Mesendoderm (in vitro differentiated cells): Measurements from ENCODE around the gene SMU1.
"Not testable (repeated sequence)": the region's sequence is repeated elsewhere in the genome, so short reads cannot be mapped to it uniquely, and the experiment has no call there.

Source experiments
- DNase-seq: peaks from one replicate; pipeline ENCODE4 v3.0.0; 2013
- H2AK5ac ChIP-seq: 2 replicates; pipeline ENCODE4 v1.6.1; 2013; ENCODE audit warnings: low read length, inconsistent platforms
- H2BK120ac ChIP-seq: 2 replicates; pipeline ENCODE4 v1.6.1; 2013; ENCODE audit warnings: low read depth, mild to moderate bottlenecking, low read length, moderate library complexity, mixed read lengths
- H2BK15ac ChIP-seq: replicated peaks from 2 replicates; pipeline ENCODE4 v1.6.1; 2013; ENCODE audit warnings: low read depth, mild to moderate bottlenecking, moderate library complexity
- H2BK5ac ChIP-seq: 2 replicates; pipeline ENCODE4 v1.6.1; 2013; ENCODE audit warnings: low read length, inconsistent platforms
- H3K18ac ChIP-seq: 2 replicates; pipeline ENCODE4 v1.6.1; 2013; ENCODE audit warnings: mild to moderate bottlenecking, low read length, mixed read lengths
- H3K23ac ChIP-seq: one replicate; pipeline ENCODE4 v1.6.1; 2013; ENCODE audit warnings: low read length
- H3K27ac ChIP-seq: 2 replicates; pipeline ENCODE4 v1.5.1; 2013; ENCODE audit warnings: low read depth, mild to moderate bottlenecking, inconsistent platforms, low read length, moderate library complexity
- H3K27me3 ChIP-seq: 2 replicates; pipeline ENCODE4 v1.6.1; 2013; ENCODE audit warnings: low read length, control low read depth, mild to moderate bottlenecking, inconsistent platforms; ENCODE audit not compliant: insufficient read depth, poor library complexity
- H3K36me3 ChIP-seq: 2 replicates; pipeline ENCODE4 v1.6.1; 2013; ENCODE audit warnings: low read length, inconsistent platforms; ENCODE audit not compliant: control insufficient read depth, insufficient read depth
- H3K4ac ChIP-seq: one replicate; pipeline ENCODE4 v1.6.1; 2013; ENCODE audit warnings: low read depth, mild to moderate bottlenecking, low read length, moderate library complexity
- H3K4me1 ChIP-seq: 2 replicates; pipeline ENCODE4 v1.6.1; 2013; ENCODE audit warnings: low read depth, low read length, inconsistent platforms; ENCODE audit not compliant: control insufficient read depth
- H3K4me2 ChIP-seq: 2 replicates; pipeline ENCODE4 v1.6.1; 2013; ENCODE audit warnings: low read length
- H3K4me3 ChIP-seq: 2 replicates; pipeline ENCODE4 v1.5.1; 2013; ENCODE audit warnings: mild to moderate bottlenecking, low read length
- H3K56ac ChIP-seq: one replicate; pipeline ENCODE4 v1.6.1; 2013; ENCODE audit warnings: low read length
- H3K79me1 ChIP-seq: 2 replicates; pipeline ENCODE4 v1.6.1; 2013; ENCODE audit warnings: low read length, inconsistent platforms
- H3K79me2 ChIP-seq: 2 replicates; pipeline ENCODE4 v1.6.1; 2013; ENCODE audit warnings: mild to moderate bottlenecking, low read length; ENCODE audit not compliant: control insufficient read depth, insufficient read depth
- H3K9ac ChIP-seq: 2 replicates; pipeline ENCODE4 v1.6.1; 2013; ENCODE audit warnings: low read length, inconsistent platforms
- H4K5ac ChIP-seq: one replicate; pipeline ENCODE4 v1.6.1; 2013; ENCODE audit warnings: low read length
- H4K8ac ChIP-seq: one replicate; pipeline ENCODE4 v1.6.1; 2013; ENCODE audit warnings: low read depth, mild to moderate bottlenecking, control low read depth, low read length, moderate library complexity
- WGBS: extraction: QIAGEN DNeasy Blood & Tissue Kit; methylation state at CpG from one replicate; pipeline ENCODE4 v1.1.7; 2013; ENCODE audit warnings: low lambda C conversion rate, missing lambda C conversion rate; ENCODE audit not compliant: insufficient coverage; ENCODE audit errors: extremely low coverage; 5-methylcytosine and 5-hydroxymethylcytosine counted together

SMU1 gene

DNA sequence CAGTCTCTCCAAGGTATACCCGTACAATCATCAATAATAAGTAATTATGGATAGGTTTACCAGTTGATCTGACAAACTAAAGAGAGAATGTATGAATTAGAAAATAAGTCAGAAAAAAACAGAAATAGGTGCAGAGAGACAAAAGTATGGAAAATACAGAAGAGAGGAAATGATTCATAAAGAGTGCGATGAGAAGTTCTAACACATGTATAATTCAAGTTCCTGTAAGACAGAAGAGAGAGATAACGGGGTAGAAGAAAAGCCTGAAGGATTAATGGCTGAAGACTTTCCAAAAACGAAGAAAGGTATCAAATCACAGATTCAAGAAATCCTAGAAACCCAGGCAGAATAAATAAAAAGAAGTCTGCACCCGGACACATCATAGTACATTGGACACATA is 16.2 kb upstream of the SMU1 start:
- no CpG with 5 or more reads among the region's 5 CpGs for WGBS

GRCh38 chr9:33085672-33086071 is 9.2 kb upstream of the SMU1 start:
- H3K4me3 ChIP-seq, H3K27ac ChIP-seq, H3K79me2 ChIP-seq, H3K23ac ChIP-seq, H2BK5ac ChIP-seq, H3K4me2 ChIP-seq, DNase-seq, H4K5ac ChIP-seq, H3K9ac ChIP-seq, H3K4ac ChIP-seq, H2AK5ac ChIP-seq, H3K18ac ChIP-seq, H2BK15ac ChIP-seq, H3K36me3 ChIP-seq, H3K56ac ChIP-seq, H2BK120ac ChIP-seq, H3K4me1 ChIP-seq, H3K27me3 ChIP-seq, H4K8ac ChIP-seq, H3K79me1 ChIP-seq: not testable (repeated sequence)
- no CpG with 5 or more reads among the region's 9 CpGs for whole genome bisulfite sequencing

More for the DNA sequence above, 16.2 kb upstream of the SMU1 start:
- no peaks in the 10 kb centered on the region for H3K4me1 ChIP-seq
- H2BK15ac ChIP-seq = no peak overlapping the region
- no peak overlapping the region for H3K23ac ChIP-seq
- no peak overlapping the region for H2BK120ac ChIP-seq
- H4K8ac ChIP-seq = no peak overlapping the region
- no peak overlapping the region for H3K18ac ChIP-seq
- no peak overlapping the region for H2AK5ac ChIP-seq
- no peak overlapping the region for H4K5ac ChIP-seq
- no peaks in the 10 kb centered on the region for H3K79me2 ChIP-seq
- no peak overlapping the region for H3K56ac ChIP-seq
- no peaks in the 10 kb centered on the region for H3K36me3 ChIP-seq
- no peak overlapping the region for H2BK5ac ChIP-seq
- H3K79me1 ChIP-seq = no peaks in the 10 kb centered on the region
- H3K4me2 ChIP-seq = no peak overlapping the region
- no peak overlapping the region for H3K4ac ChIP-seq
- no peak overlapping the region for H3K9ac ChIP-seq
- no peak overlapping the region for H3K4me3 ChIP-seq
- no peak overlapping the region for H3K27ac ChIP-seq
- no peak for DNase-seq
- no peaks in the 10 kb centered on the region for H3K27me3 ChIP-seq

DNA sequence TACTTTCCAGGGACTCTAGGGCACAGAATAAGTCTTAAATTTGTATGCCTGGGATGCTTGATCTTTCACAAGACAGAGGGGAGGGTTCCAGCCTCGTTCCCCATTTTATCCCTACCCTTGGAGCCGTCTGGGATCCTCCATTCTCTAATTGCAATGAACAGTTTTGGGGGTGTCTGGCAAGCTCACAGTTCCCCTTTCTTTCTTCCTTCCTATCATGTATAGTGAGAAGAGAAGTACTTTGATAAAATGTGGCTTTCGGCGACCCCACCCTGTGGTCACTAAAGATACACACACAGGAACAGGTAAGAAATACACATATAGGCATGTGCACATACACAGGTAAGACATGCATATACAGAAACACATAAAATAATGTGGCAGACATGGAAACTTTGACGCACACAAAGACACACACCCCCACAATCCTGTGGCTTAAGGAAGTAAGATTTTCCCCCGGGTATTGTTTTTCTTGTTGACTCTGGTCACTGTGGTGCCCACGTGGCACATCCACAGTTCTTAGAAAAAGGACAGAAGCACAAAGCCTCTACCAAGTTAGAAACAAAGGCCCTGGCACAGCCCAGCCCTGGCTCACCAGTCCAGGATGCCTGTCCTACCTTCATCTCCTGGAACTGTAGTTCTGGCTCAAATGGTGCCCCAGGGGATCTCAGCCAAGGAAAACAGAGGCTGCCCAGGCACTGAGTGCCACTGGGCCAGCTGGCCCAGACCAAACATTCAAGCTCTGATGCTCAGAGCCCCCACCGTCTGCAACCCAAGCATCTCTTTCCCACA is 6.3 kb upstream of the SMU1 start:
- Histone ChIP-seq H3K27me3 (no peaks in the 10 kb centered on the region), H3K4me2 (no peak overlapping the region), H2AK5ac (no peak overlapping the region), H3K18ac (no peak overlapping the region), H2BK120ac (no peak overlapping the region), H4K8ac (no peak overlapping the region), H2BK5ac (no peak overlapping the region), H3K4ac (no peak overlapping the region), H4K5ac (no peak overlapping the region), H3K9ac (no peak overlapping the region), H3K36me3 (no peaks in the 10 kb centered on the region), H3K27ac (no peak overlapping the region), H3K79me1 (no peaks in the 10 kb centered on the region), H3K4me1 (no peaks in the 10 kb centered on the region), H2BK15ac (no peak overlapping the region), H3K23ac (no peak overlapping the region), H3K56ac (no peak overlapping the region), H3K79me2 (no peaks in the 10 kb centered on the region), H3K4me3 (no peak overlapping the region)
- no CpG with 5 or more reads among the region's 8 CpGs for WGBS
- no peak for DNase-seq

GRCh38 chr9:33082128-33082527 is 5.7 kb upstream of the SMU1 start:
- Histone ChIP-seq H4K5ac (no peak overlapping the region), H3K27ac (no peak overlapping the region), H3K79me1 (no peaks in the 10 kb centered on the region), H3K4me1 (no peaks in the 10 kb centered on the region), H2BK15ac (no peak overlapping the region), H4K8ac (no peak overlapping the region), H2BK5ac (no peak overlapping the region), H3K79me2 (no peaks in the 10 kb centered on the region), H3K36me3 (no peaks in the 10 kb centered on the region), H2BK120ac (no peak overlapping the region), H3K9ac (no peak overlapping the region), H2AK5ac (no peak overlapping the region), H3K27me3 (no peaks in the 10 kb centered on the region), H3K18ac (no peak overlapping the region), H3K23ac (no peak overlapping the region), H3K4me3 (no peak overlapping the region), H3K4me2 (no peak overlapping the region), H3K4ac (no peak overlapping the region), H3K56ac (no peak overlapping the region)
- no peak for DNase-seq
- no CpG with 5 or more reads among the region's 5 CpGs for WGBS

DNA sequence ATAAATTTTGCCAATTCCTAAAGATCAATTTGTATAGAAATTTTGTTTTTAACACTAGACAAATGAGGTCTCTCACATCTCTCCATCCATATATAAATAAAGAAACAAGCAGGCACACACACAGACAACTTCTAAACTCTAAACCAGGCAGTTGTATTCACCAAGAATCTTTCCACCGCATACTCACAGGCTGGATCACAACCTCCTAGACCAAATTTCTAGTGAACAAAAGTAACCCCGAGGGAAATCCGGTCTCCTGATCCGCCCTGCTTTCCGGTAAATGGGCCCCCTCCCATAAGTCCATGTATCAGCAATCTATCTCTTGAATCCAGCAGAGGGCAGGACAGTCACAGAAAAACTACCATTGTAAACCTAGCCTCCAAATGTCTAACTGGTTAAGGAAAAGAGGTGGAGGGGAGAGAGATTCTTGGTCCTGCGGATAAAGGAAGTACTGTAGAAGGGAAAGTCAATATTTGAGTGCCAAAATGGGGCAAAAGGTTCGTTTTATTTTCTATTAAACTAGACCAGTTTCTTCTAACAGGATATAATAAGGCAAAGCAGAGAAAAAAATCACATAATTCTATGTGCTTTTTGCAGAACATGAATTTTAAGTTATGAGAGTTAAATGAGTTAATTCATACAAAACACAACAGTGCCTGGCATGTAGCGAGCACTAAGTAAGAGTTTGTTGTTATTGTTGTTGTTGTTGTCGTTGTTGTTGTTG is 4.8 kb upstream of the SMU1 start:
- Histone ChIP-seq H3K36me3 (no peaks in the 10 kb centered on the region), H3K4me3 (no peak overlapping the region), H2BK5ac (no peak overlapping the region), H3K23ac (no peak overlapping the region), H2BK15ac (no peak overlapping the region), H3K56ac (no peak overlapping the region), H3K18ac (no peak overlapping the region), H3K4ac (no peak overlapping the region), H3K79me2 (peaks cover 2% of the 10 kb centered on the region), H3K79me1 (peaks cover 1% of the 10 kb centered on the region), H3K9ac (no peak overlapping the region), H3K27me3 (no peaks in the 10 kb centered on the region), H4K5ac (no peak overlapping the region), H4K8ac (no peak overlapping the region), H2AK5ac (no peak overlapping the region), H3K27ac (no peak overlapping the region), H3K4me1 (no peaks in the 10 kb centered on the region), H3K4me2 (no peak overlapping the region), H2BK120ac (no peak overlapping the region)
- no CpG with 5 or more reads among the region's 9 CpGs for WGBS
- DNase-seq = peak; percentile 94
